ENCODE measurements around the gene FDPS.

The FDPS gene

DNA sequence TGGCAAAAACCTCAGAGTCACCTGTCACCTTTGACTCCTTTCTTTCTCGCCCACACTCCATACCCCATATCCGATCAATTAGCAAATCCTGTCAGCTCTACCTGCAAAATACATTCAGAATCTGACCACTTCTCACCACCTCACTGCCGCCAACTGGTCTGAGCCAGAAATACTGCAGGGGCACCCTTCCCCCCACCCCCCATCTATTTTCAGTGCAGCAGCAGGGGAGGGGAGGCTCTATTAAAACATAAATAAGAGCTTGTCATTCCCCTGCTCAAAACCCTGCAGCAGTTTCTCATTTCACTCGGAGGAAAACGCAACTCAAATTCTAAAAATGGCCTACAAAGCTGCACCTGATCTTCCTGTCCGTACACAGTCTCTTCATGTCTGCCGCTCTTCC, 11.3 kb upstream of the FDPS start:
- DNase-seq (ENCODE audit: low read depth): no peak
- no peak overlapping the region for H3K4me3 ChIP-seq (ENCODE audit: low read depth, low read length)
- TF ChIP-seq POLR2A (IDR thresholded peaks at IDR 0.05; ENCODE audit: extremely low read depth, insufficient read length): no peak
- no peak for TF ChIP-seq CTCF (IDR thresholded peaks at IDR 0.05; ENCODE audit: low read depth, low read length)
- TF ChIP-seq, protein P1, sequence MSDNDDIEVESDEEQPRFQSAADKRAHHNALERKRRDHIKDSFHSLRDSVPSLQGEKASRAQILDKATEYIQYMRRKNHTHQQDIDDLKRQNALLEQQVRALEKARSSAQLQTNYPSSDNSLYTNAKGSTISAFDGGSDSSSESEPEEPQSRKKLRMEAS (IDR thresholded peaks at IDR 0.05; ENCODE audit: low read depth, low read length): no peak
- no peak for TF ChIP-seq MYC (IDR thresholded peaks at IDR 0.05; ENCODE audit: low read depth, low read length)

DNA sequence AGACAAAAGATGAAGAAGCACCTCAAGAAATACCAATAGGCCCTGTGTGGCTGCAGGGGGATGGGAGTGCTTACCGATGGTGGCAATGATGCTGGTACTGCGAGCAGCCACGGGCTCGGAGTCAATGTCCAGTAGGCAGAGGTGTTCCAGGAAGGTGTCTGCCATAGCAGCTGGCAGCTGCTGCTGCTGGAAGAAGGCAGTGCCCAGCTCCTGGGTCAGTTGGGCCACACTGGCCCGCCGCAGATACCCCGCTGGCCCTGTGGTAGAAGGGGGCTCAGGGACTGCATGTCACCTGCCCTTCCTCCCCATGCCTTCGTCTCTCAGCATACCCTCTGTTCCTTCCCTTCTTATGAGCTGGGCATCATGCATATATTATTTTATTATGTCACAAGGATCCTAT, 8.6 kb upstream of the FDPS start:
- TF ChIP-seq, protein P1 (IDR thresholded peaks at IDR 0.05; ENCODE audit: low read depth, low read length): no peak
- no peak for TF ChIP-seq MYC (IDR thresholded peaks at IDR 0.05; ENCODE audit: low read depth, low read length)
- no peak for DNase-seq (ENCODE audit: low read depth)
- H3K4me3 ChIP-seq (ENCODE audit: low read depth, low read length): no peak overlapping the region

DNA sequence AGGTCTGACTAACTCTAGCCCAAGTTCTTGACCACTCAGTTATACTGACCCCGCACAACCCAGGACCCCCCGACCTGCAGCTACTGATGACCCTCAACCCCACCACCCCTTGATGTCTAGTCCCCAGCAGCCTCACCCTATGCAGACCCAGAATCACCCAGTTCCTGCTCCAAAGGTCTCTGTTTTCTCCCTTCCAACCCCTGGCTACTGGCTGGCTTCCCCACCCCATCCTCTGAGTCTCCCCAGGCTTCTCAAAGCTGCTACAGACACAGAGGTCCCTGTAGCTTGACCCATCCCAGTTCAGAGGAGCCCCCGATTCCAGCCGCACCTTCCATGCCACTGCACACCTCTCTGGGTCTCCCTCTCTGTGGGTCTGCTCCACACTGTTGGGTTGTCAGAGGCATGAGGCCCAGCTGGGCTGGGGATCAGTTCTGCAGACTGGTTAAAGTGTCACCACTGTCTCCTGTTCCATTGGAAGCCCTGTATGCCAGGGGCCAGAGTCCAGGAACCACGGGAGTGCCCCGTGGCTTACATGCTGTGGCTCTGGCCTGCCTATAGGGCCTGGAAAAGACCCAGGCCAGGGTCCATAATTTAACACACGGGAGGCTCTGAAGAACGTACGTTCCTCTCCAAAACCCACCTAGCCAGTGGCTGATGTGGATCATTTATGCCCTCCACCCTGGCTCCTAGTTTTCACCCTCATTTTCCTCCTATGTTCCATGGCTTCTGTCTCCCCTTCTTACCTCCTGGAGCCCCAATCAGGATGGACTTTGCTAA, 7.9 kb upstream of the FDPS start:
- no peak for TF ChIP-seq CTCF (IDR thresholded peaks at IDR 0.05; ENCODE audit: low read depth, low read length)
- TF ChIP-seq, protein P1 (IDR thresholded peaks at IDR 0.05; ENCODE audit: low read depth, low read length): no peak
- TF ChIP-seq POLR2A (IDR thresholded peaks at IDR 0.05; ENCODE audit: extremely low read depth, insufficient read length): no peak
- TF ChIP-seq MYC (IDR thresholded peaks at IDR 0.05; ENCODE audit: low read depth, low read length): no peak
- no peak overlapping the region for H3K4me3 ChIP-seq (ENCODE audit: low read depth, low read length)
- DNase-seq (ENCODE audit: low read depth): no peak

GRCh38 chr1:155301342-155301841, 7.3 kb upstream of the FDPS start, which contains the start of gene PKLR:
Gene PKLR (minus strand): TSS chr1:155301438. CDS start chr1:155301395, 43 bp downstream.
- no peak for DNase-seq (ENCODE audit: low read depth)
- no peak within 1 kb of the TSS for H3K4me3 ChIP-seq (ENCODE audit: low read depth, low read length)
- TF ChIP-seq MYC (IDR thresholded peaks at IDR 0.05; ENCODE audit: low read depth, low read length) (no peak), CTCF (IDR thresholded peaks at IDR 0.05; ENCODE audit: low read depth, low read length) (no peak), POLR2A (IDR thresholded peaks at IDR 0.05; ENCODE audit: extremely low read depth, insufficient read length) (no peak)
- TF ChIP-seq, protein P1 (IDR thresholded peaks at IDR 0.05; ENCODE audit: low read depth, low read length): no peak

GRCh38 chr1:155304558-155305063, 4.1 kb upstream of the FDPS start:
- TF ChIP-seq MYC (IDR thresholded peaks at IDR 0.05; ENCODE audit: low read depth, low read length): no peak
- TF ChIP-seq CTCF (IDR thresholded peaks at IDR 0.05; ENCODE audit: low read depth, low read length): no peak
- no peak for TF ChIP-seq POLR2A (IDR thresholded peaks at IDR 0.05; ENCODE audit: extremely low read depth, insufficient read length)
- TF ChIP-seq, protein P1 (IDR thresholded peaks at IDR 0.05; ENCODE audit: low read depth, low read length): no peak
- DNase-seq (ENCODE audit: low read depth): no peak
- H3K4me3 ChIP-seq (ENCODE audit: low read depth, low read length): no peak overlapping the region

DNA sequence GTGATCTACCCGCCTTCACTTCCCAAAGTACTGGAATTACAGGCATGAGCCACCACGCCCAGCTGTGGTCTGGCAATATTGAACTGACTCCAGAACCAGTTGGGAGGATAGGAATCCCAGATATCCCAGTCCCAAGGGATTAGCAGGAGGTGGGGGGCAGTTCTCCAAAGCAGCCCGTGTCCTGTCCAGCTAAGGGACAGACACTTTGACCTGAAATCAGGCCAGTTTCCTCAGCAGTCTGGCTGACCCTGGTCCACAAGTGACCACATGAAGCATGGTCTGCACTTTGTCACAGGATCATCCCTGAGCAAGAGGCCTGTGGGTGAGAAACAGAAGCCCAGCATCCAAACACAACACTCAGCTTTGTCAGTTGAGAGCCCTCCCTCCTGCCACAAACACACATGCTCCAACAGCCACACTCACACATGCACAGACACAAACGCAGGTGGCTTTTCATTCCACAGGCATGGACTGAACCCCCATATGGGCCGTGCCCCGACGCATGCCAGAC, 2.7 kb upstream of the FDPS start:
- DNase-seq (ENCODE audit: low read depth): no peak
- H3K4me3 ChIP-seq (ENCODE audit: low read depth, low read length): no peak overlapping the region
- TF ChIP-seq, protein P1 (IDR thresholded peaks at IDR 0.05; ENCODE audit: low read depth, low read length): no peak

Measured in NB4 (cell line).